Neural progenitor cell (in vitro differentiated cells): ENCODE measurements around the gene DNAL4. TPM values are rescaled to one million over a fixed set of nuclear protein-coding genes. Genes with fewer than 3 reads are reported as not detected.

Experiments used
- DNase-seq: peaks from one replicate; pipeline ENCODE4 v3.0.0-alpha.2; 2016; ENCODE audit warnings: low spot score
- H2AFZ ChIP-seq: fragments of 200-600 bp; sonication (generic); replicated peaks from 2 replicates; pipeline ENCODE4 v1.6.1; 2016; ENCODE audit warnings: antibody characterized with exemption
- H3F3A ChIP-seq: fragments of 200-600 bp; sonication (generic); 2 replicates; pipeline ENCODE4 v1.6.1; 2016; ENCODE audit warnings: antibody characterized with exemption, low read depth
- H3K27ac ChIP-seq: fragments of 200-600 bp; sonication (generic); 2 replicates; pipeline ENCODE4 v1.5.1; 2016; ENCODE audit warnings: mild to moderate bottlenecking
- H3K27me3 ChIP-seq: fragments of 200-600 bp; sonication (generic); 2 replicates; pipeline ENCODE4 v1.6.1; 2016; ENCODE audit warnings: mild to moderate bottlenecking, moderate library complexity
- H3K36me3 ChIP-seq: fragments of 200-600 bp; sonication (generic); 2 replicates; pipeline ENCODE4 v1.5.1; 2016
- H3K4me1 ChIP-seq: fragments of 200-600 bp; sonication (generic); 2 replicates; pipeline ENCODE4 v1.6.1; 2016; ENCODE audit warnings: mixed run types
- H3K4me2 ChIP-seq: fragments of 200-600 bp; sonication (generic); 2 replicates; pipeline ENCODE4 v1.6.1; 2016
- H3K4me3 ChIP-seq: fragments of 200-600 bp; sonication (generic); 2 replicates; pipeline ENCODE4 v1.5.1; 2016
- H3K79me2 ChIP-seq: fragments of 200-600 bp; sonication (generic); 2 replicates; pipeline ENCODE4 v1.6.1; 2016; ENCODE audit warnings: low read depth
- H3K9ac ChIP-seq: fragments of 200-600 bp; sonication (generic); 2 replicates; pipeline ENCODE4 v1.6.1; 2016
- H3K9me3 ChIP-seq: fragments of 200-600 bp; sonication (generic); 2 replicates; pipeline ENCODE4 v1.5.1; 2016; ENCODE audit warnings: low read depth
- H4K20me1 ChIP-seq: fragments of 200-600 bp; sonication (generic); 2 replicates; pipeline ENCODE4 v1.6.1; 2016; ENCODE audit warnings: low read depth
- H3K27ac Mint-ChIP-seq: 3 replicates; pipeline ENCODE4 v1.8.0; 2021; ENCODE audit warnings: mixed read lengths
- H3K27me3 Mint-ChIP-seq: 2 replicates; pipeline ENCODE4 v1.8.0; 2022; ENCODE audit warnings: low read depth, mild to moderate bottlenecking, inconsistent platforms, moderate library complexity, mixed read lengths; ENCODE audit not compliant: insufficient read depth
- H3K36me3 Mint-ChIP-seq: 3 replicates; pipeline ENCODE4 v1.8.0; 2021; ENCODE audit warnings: mixed read lengths
- H3K4me1 Mint-ChIP-seq: 3 replicates; pipeline ENCODE4 v1.8.0; 2021; ENCODE audit warnings: mixed read lengths
- H3K4me3 Mint-ChIP-seq: 3 replicates; pipeline ENCODE4 v1.8.0; 2021; ENCODE audit warnings: mild to moderate bottlenecking, moderate library complexity, mixed read lengths
- H3K9me3 Mint-ChIP-seq: 3 replicates; pipeline ENCODE4 v1.8.0; 2020; ENCODE audit warnings: mixed read lengths
- EZH2 ChIP-seq: fragments of 200-600 bp; sonication (generic); IDR thresholded peaks from 2 replicates; pipeline ENCODE4 v1.6.1; 2017; ENCODE audit warnings: antibody characterized with exemption, mild to moderate bottlenecking, moderate library complexity
- EZH2phosphoT487 ChIP-seq: fragments of 200-600 bp; sonication (generic); IDR thresholded peaks from 2 replicates; pipeline ENCODE4 v1.6.1; 2017; ENCODE audit warnings: antibody characterized with exemption
- total RNA-seq: library from RNA; depleted of rRNA; stranded (reverse); fragments of >200 nt; gene quantifications from 2 replicates; pipeline ENCODE4 v1.2.3, GENCODE V29; 2015; ENCODE audit warnings: low replicate concordance
- TF ChIP-seq, protein P1 (sequence below): fragments of 200-600 bp; sonication (generic); IDR thresholded peaks from 2 replicates; pipeline ENCODE4 v1.5.1; 2017; ENCODE audit warnings: antibody characterized with exemption, mild to moderate bottlenecking

Gene DNAL4
- total RNA-seq, 1 donor from 2014 or later: 10.7 TPM

DNA sequence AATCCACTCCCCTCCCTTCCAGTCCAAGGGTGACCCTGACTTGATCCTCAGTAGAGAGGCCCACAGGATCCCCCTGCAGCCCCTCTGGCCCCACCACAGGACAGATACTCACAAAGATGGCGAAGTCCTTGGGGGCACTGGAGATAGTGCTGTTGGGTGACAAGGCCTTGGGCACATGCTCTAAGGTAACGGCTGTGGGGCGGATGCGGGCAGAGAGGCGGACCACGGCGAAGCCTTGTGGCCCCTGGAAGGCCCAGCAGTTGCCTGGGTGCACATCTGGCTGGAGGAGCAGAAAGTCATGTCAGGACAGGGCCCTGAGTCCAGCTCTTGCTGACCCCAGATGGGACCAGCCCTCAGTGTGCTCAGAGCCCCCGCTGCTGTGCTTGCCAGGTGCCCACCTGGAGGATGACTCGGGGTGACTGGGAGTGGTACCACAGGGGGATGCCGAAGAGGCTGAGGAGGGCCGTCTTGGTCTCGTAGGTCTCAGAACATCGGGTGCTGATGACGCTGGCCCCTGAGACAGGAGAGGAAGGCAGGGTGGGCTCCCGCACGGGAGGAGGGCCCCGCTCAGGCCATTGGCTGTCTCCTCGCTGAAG lies 55.4 kb downstream of the DNAL4 start:
- no peak overlapping the region for H3K4me3 Mint-ChIP-seq
- Histone ChIP-seq H3K36me3 (no peaks in the 10 kb centered on the region), H3K4me1 (no peaks in the 10 kb centered on the region), H2AFZ (no peak overlapping the region), H3K9me3 (no peaks in the 10 kb centered on the region), H4K20me1 (peaks cover 2% of the 10 kb centered on the region), H3K9ac (no peak overlapping the region), H3K79me2 (no peaks in the 10 kb centered on the region), H3K27ac (no peak overlapping the region), H3K4me2 (no peak overlapping the region), H3K27me3 (no peaks in the 10 kb centered on the region), H3K4me3 (no peak overlapping the region), H3F3A (no peaks in the 10 kb centered on the region)
- TF ChIP-seq EZH2: no peak
- TF ChIP-seq, protein P1, sequence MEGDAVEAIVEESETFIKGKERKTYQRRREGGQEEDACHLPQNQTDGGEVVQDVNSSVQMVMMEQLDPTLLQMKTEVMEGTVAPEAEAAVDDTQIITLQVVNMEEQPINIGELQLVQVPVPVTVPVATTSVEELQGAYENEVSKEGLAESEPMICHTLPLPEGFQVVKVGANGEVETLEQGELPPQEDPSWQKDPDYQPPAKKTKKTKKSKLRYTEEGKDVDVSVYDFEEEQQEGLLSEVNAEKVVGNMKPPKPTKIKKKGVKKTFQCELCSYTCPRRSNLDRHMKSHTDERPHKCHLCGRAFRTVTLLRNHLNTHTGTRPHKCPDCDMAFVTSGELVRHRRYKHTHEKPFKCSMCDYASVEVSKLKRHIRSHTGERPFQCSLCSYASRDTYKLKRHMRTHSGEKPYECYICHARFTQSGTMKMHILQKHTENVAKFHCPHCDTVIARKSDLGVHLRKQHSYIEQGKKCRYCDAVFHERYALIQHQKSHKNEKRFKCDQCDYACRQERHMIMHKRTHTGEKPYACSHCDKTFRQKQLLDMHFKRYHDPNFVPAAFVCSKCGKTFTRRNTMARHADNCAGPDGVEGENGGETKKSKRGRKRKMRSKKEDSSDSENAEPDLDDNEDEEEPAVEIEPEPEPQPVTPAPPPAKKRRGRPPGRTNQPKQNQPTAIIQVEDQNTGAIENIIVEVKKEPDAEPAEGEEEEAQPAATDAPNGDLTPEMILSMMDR: no peak
- TF ChIP-seq EZH2phosphoT487: no peak
- no peaks in the 10 kb centered on the region for H3K4me1 Mint-ChIP-seq
- DNase-seq: no peak
- H3K36me3 Mint-ChIP-seq: peaks cover 16% of the 10 kb centered on the region
- no peaks in the 10 kb centered on the region for H3K9me3 Mint-ChIP-seq
- no peak overlapping the region for H3K27ac Mint-ChIP-seq
- H3K27me3 Mint-ChIP-seq: peaks cover 2% of the 10 kb centered on the region

DNA sequence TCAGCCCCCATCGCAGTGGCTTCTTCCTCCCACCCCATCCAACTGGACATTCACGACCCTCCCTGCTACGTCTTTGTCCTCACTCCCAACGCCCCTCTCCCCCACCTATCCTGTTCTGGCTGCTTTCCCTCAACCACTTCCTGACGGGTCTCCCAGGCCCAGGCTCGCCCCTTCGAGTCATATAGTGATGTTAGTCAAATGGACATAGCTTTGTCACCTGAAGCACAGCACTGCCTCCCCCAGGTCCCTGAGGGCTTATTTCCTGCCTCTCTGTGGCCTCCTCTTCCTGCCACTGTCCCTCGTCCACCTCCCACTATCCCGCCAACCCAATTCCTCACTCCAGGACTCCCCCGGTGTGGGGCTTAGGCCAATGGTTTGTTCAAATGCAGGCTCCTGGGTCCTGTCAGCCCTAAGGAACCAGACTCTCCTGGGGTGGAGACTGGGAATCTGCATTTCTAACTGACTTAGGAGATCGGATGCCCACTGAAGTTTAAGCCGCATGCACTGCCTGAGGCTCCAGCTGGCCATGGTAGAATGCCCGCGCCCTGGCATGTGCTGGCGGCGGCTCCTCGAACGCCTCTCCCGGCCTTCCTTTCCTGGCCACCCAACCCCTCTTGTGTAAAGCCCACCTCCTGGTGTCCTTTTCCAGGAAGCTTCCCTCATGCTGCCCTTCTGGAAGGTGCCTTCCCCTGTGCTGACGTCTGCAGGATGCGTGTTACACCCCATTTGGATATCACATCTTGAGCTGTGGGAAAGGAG lies 56.5 kb downstream of the DNAL4 start:
- peaks cover 10% of the 10 kb centered on the region for H4K20me1 ChIP-seq
- H3K9ac ChIP-seq: no peak overlapping the region
- no peak for TF ChIP-seq EZH2phosphoT487
- TF ChIP-seq EZH2: no peak
- TF ChIP-seq, protein P1: no peak
- no peak overlapping the region for H3K4me3 ChIP-seq
- H3K4me1 ChIP-seq: no peaks in the 10 kb centered on the region
- H3K36me3 ChIP-seq: no peaks in the 10 kb centered on the region
- no peaks in the 10 kb centered on the region for H3K27me3 ChIP-seq
- peaks cover 3% of the 10 kb centered on the region for H3F3A ChIP-seq
- H2AFZ ChIP-seq: no peak overlapping the region
- peaks cover 4% of the 10 kb centered on the region for H3K27me3 Mint-ChIP-seq
- peaks cover 15% of the 10 kb centered on the region for H3K36me3 Mint-ChIP-seq
- no peaks in the 10 kb centered on the region for H3K9me3 Mint-ChIP-seq
- no peaks in the 10 kb centered on the region for H3K79me2 ChIP-seq
- no peak overlapping the region for H3K27ac ChIP-seq
- no peaks in the 10 kb centered on the region for H3K4me1 Mint-ChIP-seq
- H3K4me3 Mint-ChIP-seq: no peak overlapping the region
- H3K4me2 ChIP-seq: no peak overlapping the region
- no peaks in the 10 kb centered on the region for H3K9me3 ChIP-seq
- no peak for DNase-seq
- peak overlapping the region; percentile 3 for H3K27ac Mint-ChIP-seq

DNA sequence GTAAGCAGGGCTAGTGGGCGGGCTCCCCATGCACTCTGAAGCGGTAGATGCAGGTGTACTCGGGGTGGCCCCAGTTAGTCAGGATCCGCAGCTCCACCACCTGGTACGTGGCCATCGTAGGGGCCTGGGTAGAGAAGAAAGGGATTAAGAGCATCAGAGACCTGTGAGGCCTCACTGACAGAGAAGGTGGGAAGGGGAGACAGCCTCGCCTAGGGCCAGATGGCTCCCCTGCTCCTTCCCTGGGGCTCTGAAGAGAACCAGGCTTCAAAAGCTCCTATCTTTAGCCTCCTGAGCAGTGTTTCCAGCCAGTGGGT lies 57.7 kb downstream of the DNAL4 start:
- H2AFZ ChIP-seq: no peak overlapping the region
- no peaks in the 10 kb centered on the region for H3K4me1 ChIP-seq
- no peak overlapping the region for H3K4me3 ChIP-seq
- H3K27me3 Mint-ChIP-seq: peaks cover 4% of the 10 kb centered on the region
- peak overlapping the region; percentile 46 for H3K27ac Mint-ChIP-seq
- H3K9ac ChIP-seq: no peak overlapping the region
- H3K36me3 ChIP-seq: no peaks in the 10 kb centered on the region
- no peaks in the 10 kb centered on the region for H3K4me1 Mint-ChIP-seq
- no peaks in the 10 kb centered on the region for H3K9me3 ChIP-seq
- H3K4me2 ChIP-seq: no peak overlapping the region
- no peaks in the 10 kb centered on the region for H3K9me3 Mint-ChIP-seq
- DNase-seq: no peak
- H3K27ac ChIP-seq: no peak overlapping the region
- TF ChIP-seq EZH2phosphoT487 (no peak), EZH2 (no peak)
- TF ChIP-seq, protein P1: no peak
- no peak overlapping the region for H3K4me3 Mint-ChIP-seq
- no peaks in the 10 kb centered on the region for H3K27me3 ChIP-seq
- H3K79me2 ChIP-seq: no peaks in the 10 kb centered on the region
- peaks cover 3% of the 10 kb centered on the region for H3F3A ChIP-seq
- H3K36me3 Mint-ChIP-seq: peaks cover 10% of the 10 kb centered on the region
- peaks cover 10% of the 10 kb centered on the region for H4K20me1 ChIP-seq
